Measurements from ENCODE around the gene KSR2. TPM values are rescaled to one million over a fixed set of nuclear protein-coding genes. Genes with fewer than 3 reads are reported as not detected.
"Not testable (repeated sequence)": the region's sequence is repeated elsewhere in the genome, so short reads cannot be mapped to it uniquely, and the experiment has no call there.

Gene KSR2
- 1 to 10 TPM in 1 of 4 donors, under 1 TPM in 3; 0.75 to 1.0 (median 0.93) TPM for polyA plus RNA-seq (ENCODE audit: insufficient read length in 4 of 4)

- DNase-seq (ENCODE audit: low read depth in 4 of 4, low spot score in 3 of 4) = peak; percentile 53 to 58 (median 54)
Measured at GRCh38 chr12:117968826-117969659, at the start of gene KSR2. Gene KSR2, minus strand, starts transcription at chr12:117968990. Its CDS starts 735 bp downstream, at chr12:117968255.

GRCh38 chr12:118017926-118018325 lies 49.1 kb upstream of the KSR2 start:
- DNase-seq (ENCODE audit: low read depth in 4 of 4, low spot score in 3 of 4) = no peak

- DNase-seq (ENCODE audit: low read depth in 4 of 4, low spot score in 3 of 4) = peak; percentile 95 to 97 (median 96)
Measured at GRCh38 chr12:118016424-118017264, 47.9 kb upstream of the KSR2 start, which contains the start of gene RFC5. Gene RFC5, plus strand, starts transcription at chr12:118016703. Its CDS starts 125 bp downstream, at chr12:118016828.

GRCh38 chr12:118015944-118016343 lies 47.2 kb upstream of the KSR2 start:
- DNase-seq (ENCODE audit: low read depth in 4 of 4, low spot score in 3 of 4) = no peak

- no peak for DNase-seq (ENCODE audit: low read depth in 4 of 4, low spot score in 3 of 4)
Measured at GRCh38 chr12:118015306-118015705, 46.5 kb upstream of the KSR2 start.

GRCh38 chr12:118013283-118013682 lies 44.5 kb upstream of the KSR2 start:
- DNase-seq (ENCODE audit: low read depth in 4 of 4, low spot score in 3 of 4) = no peak

- DNase-seq (ENCODE audit: low read depth in 4 of 4, low spot score in 3 of 4) = no peak
Measured at GRCh38 chr12:118011961-118012360, 43.2 kb upstream of the KSR2 start.

- no peak for DNase-seq (ENCODE audit: low read depth in 4 of 4, low spot score in 3 of 4)
Measured at GRCh38 chr12:118011377-118011776, 42.6 kb upstream of the KSR2 start.

GRCh38 chr12:118010903-118011302 lies 42.1 kb upstream of the KSR2 start:
- no peak for DNase-seq (ENCODE audit: low read depth in 4 of 4, low spot score in 3 of 4)

GRCh38 chr12:117999806-118000205 lies 31.0 kb upstream of the KSR2 start:
- DNase-seq (ENCODE audit: low read depth in 4 of 4, low spot score in 3 of 4) = not testable (repeated sequence)

- no peak for DNase-seq (ENCODE audit: low read depth in 4 of 4, low spot score in 3 of 4)
Measured at GRCh38 chr12:117998719-117999118, 29.9 kb upstream of the KSR2 start.

- DNase-seq (ENCODE audit: low read depth in 4 of 4, low spot score in 3 of 4) = no peak
Measured at GRCh38 chr12:117994551-117995438, 26.0 kb upstream of the KSR2 start.

GRCh38 chr12:117986705-117987469 lies 18.1 kb upstream of the KSR2 start:
- no peak for DNase-seq (ENCODE audit: low read depth in 4 of 4, low spot score in 3 of 4)

GRCh38 chr12:117985182-117985581 lies 16.4 kb upstream of the KSR2 start:
- no peak for DNase-seq (ENCODE audit: low read depth in 4 of 4, low spot score in 3 of 4)

GRCh38 chr12:117981267-117981666 lies 12.5 kb upstream of the KSR2 start:
- DNase-seq (ENCODE audit: low read depth in 4 of 4, low spot score in 3 of 4) = no peak

- no peak for DNase-seq (ENCODE audit: low read depth in 4 of 4, low spot score in 3 of 4)
Measured at GRCh38 chr12:117980616-117981015, 11.8 kb upstream of the KSR2 start.

GRCh38 chr12:117977373-117977772 lies 8.6 kb upstream of the KSR2 start:
- no peak for DNase-seq (ENCODE audit: low read depth in 4 of 4, low spot score in 3 of 4)

- DNase-seq (ENCODE audit: low read depth in 4 of 4, low spot score in 3 of 4) = no peak
Measured at GRCh38 chr12:117975006-117975405, 6.2 kb upstream of the KSR2 start.

- no peak for DNase-seq (ENCODE audit: low read depth in 4 of 4, low spot score in 3 of 4)
Measured at GRCh38 chr12:117972301-117972700, 3.5 kb upstream of the KSR2 start.

GRCh38 chr12:117970334-117970733 lies 1.5 kb upstream of the KSR2 start:
- no peak for DNase-seq (ENCODE audit: low read depth in 4 of 4, low spot score in 3 of 4)

All from right renal pelvis (tissue), 4 donors.